SKM-1 treated with dmso at 0.1 percent for 144 hours (cell line): ENCODE data around the gene IQSEC1.
A peak's percentile ranks its signal among the peaks of the same experiment; 100 is the strongest.

ENCODE experiments used
- DNase-seq: peaks from one replicate; lab custom pipeline; 2025; ENCODE audit not compliant: unreplicated experiment; lab: John Stamatoyannopoulos, UW

The IQSEC1 gene

DNA sequence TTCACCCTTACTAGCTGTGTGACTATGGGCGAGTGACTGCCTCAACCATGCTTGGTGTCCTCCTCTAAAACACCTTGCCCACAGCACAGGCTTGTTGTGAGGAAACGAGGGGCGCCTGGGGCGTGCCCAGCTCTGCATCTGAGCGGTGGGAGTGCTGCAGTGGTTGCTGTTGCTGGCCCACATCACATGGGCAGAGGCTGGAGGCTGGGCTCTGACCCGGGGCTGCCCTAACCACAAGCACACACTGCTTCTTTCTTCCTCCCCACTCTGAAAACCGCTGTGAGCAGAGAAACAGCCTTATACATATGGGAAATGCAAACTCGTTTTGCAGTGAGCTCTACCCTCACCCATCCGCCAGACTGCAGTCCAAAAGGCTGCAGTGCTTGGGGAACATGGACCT lies 157.1 kb downstream of the IQSEC1 start:
- peak; percentile 20 for DNase-seq

DNA sequence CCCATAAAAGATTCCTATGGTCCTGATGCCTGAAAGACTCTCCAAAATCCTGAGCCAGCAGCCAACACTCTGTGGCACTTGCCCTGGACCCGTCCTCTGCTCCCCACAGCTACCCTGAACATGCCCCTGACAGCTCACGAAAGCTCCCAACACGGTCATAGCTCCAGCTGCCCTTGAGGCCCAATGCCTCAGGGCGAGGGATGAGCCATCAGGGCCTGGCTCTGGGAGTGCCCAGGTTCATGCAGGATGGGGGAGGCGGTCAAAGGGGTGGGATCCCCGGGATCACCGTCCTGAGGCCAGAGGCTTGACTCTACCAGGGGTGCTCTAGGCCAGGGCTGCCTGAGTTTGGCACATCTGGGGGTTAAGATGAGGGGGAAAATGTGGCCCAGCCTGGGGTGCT lies 159.1 kb downstream of the IQSEC1 start:
- no peak for DNase-seq

DNA sequence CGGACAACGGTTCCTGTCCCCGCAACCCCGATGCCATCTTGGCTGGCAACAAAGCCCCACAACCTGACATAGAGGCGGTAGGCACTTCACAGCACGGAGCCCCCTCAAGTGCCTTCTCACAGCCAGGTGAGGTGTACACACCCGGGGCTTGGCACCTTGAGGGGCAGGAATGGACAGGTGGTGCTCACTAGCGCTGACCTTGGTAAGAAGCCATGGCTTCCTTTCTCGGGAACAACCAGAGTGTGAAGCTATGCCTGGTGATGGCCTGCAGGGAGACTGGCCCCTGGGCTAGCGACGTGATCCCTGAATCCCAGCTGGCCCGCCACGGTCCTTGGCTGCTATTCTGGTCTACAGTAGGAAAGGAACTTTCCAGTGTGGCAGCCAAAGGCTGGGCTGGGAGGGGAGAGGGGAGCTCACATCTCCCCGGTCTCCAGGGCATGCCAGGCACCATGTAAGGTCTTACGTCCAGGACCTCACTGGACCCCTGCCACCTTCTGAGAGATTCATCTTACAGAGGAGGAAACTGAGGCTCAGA lies 161.3 kb downstream of the IQSEC1 start:
- no peak for DNase-seq

DNA sequence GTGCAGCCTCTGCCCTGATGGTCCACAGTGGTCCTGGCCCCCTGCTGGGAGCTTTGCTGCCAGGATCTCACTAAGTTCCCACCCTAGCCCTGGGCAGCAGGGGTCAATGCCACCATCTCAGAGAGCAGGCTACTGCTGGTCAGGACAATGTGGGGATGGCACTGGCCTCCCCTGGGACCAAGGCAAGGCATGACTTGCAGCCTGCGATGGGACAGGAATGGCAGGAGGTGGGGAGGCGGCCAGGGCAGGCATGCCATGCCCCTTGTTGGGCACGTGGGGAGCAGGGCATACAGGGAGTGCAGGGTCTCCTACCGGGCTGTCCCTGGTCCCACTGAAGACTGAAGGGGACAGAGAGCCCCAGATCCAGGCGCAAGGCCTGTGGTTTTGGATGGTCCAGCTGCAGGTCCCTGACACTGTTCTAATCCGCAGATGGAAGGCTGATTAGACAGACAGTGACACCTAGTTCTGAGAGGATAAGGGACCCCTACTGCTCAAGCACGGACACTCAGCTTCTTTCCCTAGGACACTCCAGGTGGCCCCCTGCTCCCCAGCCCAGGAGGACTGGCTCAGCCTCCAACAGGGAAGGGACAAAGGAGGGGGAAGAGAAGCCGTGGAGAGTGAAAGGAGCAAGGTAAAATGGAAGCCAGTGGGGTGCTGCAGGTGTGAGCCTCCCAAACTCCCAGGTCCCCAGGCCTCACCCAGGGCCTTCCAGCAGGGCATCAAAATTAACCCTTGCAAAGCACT lies 162.7 kb downstream of the IQSEC1 start:
- no peak for DNase-seq

DNA sequence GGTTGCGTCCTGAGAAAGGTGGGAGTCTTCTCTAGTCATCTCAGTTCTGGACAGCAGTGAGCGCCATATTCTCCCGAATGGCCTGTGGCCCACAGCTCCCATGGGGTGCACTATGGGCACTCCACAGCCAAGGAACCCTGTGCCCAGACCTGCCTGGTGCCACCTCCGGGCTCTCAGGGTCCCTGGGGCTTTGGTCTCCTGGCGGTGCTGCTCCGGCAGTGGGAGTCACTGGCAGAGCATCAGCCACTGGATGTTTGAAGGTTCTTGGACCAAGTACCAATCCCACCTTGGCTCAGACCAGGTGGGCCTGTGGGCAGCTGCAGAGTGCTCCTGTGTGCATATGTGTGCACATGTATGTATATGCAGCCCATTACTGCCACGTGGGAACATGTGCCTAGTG lies 163.5 kb downstream of the IQSEC1 start:
- no peak for DNase-seq

DNA sequence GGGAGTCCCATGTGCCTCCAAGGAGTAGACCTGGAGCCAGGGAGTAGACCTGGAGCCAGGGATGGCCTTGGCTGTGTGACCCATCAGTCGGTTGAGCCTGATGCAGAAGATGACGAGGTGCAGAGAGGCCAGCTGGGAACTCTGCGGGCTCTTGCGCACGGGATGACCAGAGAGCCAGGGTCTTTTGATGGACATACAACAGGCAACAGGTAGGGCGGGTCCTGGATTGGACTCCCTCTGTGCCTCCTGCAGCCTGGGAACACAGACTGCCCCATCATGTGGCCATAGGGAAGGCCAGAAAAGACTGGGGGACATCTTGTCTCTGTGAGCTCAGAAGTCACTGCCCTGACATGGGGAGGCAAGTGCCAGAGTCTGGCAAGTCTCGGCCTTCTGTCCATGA lies 164.4 kb downstream of the IQSEC1 start:
- DNase-seq: no peak

DNA sequence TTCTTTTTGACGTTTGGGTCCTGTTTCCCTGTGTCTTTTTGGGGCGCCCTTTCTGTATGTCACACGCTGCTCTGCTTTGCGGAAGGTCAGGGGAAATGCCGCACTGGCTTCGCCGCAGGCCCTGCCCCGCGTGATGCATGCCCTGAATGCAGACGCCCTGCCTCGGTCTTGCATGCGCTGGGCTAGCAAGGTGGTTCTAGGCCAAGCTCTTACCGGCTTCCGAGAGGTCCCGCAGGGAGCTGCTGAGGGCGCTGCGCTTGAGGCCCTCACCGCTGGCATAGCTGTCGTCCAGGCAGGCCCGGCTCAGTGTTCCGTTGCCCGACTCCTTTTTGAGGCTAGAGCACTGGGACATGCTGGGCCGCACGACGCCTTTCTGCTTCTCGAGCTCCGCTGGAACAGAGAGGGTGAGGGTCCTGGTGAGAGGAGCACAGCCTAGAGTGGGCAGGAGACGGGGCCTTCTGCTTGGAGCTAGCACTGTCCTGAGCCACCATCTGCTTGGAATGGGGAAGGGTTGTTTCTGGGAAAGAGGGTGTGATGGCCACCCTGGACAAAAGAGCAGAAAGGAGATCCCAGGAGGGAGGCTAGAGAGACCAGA lies 165.0 kb downstream of the IQSEC1 start:
- no peak for DNase-seq

DNA sequence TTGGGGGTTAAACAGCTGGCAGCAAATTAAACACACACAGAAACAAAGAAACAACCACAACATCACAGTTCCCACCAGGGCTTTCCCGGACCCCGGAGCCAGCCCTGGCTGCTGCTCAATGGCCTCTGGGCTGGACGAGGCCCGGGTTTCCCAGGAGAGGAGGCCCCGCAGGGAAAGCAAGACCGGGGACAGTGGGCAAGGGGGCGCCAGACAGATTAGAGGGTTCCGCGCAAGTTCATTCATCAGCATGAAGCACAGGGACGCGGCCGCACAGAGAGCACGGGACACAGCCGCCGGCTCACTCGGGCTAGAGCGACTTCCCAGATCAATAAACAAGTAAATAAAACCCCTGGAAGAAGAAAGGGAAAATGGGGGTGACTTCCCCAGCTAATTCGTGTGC lies 165.5 kb downstream of the IQSEC1 start:
- no peak for DNase-seq

DNA sequence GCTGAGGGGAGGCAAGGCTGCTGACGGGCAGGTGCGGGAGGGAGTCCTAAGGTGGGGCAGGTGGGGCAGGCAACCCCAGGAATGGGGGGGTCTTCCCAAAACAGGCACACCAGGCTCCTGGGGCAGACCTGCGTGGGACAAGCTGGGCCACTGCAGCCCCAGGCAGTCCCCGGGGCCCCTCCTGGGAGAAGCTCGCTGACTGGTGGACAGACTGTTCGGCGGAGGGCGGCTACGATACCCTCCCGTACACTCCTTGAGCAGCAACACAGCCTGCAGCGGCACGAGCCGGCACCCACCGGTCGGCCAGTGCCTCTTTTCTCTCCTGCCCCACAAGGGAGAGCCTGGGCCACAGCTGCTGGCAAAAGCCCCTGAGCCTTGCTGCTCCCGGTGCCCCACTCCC lies 165.9 kb downstream of the IQSEC1 start:
- no peak for DNase-seq

DNA sequence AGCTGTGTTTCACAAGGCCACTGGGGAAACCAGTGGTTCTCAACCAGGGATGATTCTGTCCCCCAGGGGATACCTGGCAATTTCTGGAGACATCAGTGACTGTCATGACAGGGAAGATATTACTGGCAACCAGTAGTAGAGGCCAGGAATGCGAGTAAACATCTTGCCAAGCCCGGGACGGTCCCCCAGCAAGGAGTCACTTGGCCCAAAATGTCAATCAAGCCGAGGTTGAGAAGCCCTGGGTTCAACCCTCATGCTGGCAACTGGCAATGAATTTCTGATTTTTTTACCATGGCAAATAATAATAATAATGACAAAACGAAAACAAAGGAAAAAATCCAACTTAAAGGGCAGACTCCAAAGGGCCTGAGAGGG lies 166.3 kb downstream of the IQSEC1 start:
- no peak for DNase-seq

DNA sequence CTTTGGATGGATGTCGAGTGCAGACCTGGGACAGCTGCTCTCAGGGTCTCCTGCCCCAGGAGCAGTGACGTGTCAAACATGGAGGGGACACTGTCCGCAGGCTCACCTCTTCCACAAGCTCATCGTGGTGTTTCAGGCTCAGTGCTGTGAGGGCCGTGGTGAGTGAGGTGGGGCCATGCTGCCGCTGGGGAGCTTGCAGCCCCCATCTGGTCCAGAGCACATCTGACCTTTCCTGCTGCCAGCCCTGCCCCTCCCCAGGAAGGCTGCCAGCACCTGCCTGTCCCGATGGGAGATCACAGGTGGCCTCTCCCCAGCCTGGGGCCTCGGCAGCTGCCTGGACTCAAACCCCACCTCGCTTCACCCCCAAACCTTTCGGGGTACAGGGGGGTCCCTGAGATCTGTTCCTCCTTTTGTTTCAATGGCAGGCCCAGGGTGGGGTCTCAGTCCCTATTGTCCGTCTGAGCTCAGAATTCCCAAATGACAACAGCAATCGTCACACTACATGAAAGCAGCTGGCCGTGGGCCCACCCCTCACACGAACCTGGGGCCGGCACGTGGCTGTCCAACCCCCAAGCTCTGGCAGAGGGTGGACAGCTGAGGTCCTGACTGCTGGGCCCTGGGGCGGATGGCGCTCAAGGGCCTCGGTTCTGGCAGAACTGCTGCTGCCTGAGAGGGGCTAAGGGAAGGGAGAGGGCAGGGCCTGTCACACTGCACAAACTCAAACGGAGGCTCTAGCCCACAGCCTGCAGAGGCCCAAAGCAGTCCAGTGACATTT lies 166.9 kb downstream of the IQSEC1 start:
- DNase-seq: no peak

DNA sequence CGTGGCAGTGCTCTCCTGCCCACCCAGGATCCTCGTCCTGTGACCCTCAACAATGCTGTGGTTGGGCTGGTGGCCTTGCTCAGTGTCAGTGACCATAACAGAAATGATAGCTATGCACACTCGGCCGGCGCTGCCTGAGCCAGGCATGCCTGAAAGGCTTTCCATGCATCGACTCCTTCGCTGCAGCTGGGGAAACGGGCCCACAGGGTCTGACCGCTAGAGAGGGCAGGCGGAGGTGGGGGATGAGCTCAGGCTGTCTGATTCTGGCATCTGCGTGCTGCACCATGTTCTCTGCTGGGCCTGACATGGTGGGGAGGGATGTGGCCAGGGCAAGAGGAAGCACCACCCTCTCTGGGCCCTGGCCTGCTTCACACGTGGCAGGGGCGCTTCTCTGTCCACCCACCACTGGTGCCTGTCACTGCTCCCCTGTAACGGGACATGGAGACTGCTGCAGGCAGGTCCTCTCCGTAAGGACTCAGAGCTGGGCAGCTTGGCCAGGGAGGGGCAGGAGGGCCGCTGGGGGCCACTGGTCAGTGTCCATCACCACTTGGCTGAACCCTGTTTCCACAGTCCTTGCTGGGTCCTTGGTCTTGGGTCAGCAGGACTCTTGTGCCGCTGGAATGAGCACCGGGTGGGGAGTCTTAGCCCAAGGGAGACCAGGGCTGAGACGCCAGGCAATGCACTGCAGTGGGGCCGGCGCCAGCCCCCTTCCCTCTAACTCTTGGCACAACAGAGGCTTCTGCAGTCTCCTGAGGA lies 167.7 kb downstream of the IQSEC1 start:
- no peak for DNase-seq

DNA sequence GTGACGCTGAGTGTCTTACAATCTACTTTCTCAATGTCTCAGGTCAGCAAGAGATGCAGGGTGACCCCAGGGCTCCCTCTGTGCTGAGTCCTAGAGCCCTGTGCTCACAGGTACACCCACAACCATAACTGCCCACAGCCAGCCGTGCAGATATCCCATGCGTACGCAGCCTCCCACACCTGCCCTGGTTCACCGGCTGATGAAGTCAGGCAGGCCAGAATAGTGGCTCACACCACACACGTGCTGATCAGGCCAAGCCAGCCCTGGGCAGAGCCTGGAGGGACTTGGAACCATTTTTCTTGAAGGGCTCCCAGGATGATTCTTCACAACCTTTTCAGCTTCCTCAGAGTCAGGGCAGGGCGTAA lies 168.3 kb downstream of the IQSEC1 start:
- no peak for DNase-seq

DNA sequence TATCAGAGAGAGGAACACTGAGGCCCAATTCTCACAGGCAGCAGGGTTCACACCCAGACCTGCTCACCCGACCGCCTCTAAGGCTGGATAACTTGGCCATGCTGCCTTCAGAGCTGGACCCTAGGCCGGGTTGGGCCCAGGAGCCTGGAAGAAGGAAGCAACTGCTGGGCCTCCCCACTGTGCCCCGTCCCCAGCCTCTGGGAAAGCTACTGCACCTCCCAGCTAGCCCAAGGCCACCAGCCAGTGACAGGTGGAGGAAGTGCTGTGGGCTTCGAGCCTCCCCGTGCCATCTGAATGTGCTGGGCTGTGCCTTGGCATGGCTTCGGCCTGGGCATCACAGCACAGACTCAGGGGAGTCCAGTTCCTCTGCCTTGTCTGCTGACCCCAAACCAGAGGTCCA lies 169.3 kb downstream of the IQSEC1 start:
- DNase-seq: no peak

DNA sequence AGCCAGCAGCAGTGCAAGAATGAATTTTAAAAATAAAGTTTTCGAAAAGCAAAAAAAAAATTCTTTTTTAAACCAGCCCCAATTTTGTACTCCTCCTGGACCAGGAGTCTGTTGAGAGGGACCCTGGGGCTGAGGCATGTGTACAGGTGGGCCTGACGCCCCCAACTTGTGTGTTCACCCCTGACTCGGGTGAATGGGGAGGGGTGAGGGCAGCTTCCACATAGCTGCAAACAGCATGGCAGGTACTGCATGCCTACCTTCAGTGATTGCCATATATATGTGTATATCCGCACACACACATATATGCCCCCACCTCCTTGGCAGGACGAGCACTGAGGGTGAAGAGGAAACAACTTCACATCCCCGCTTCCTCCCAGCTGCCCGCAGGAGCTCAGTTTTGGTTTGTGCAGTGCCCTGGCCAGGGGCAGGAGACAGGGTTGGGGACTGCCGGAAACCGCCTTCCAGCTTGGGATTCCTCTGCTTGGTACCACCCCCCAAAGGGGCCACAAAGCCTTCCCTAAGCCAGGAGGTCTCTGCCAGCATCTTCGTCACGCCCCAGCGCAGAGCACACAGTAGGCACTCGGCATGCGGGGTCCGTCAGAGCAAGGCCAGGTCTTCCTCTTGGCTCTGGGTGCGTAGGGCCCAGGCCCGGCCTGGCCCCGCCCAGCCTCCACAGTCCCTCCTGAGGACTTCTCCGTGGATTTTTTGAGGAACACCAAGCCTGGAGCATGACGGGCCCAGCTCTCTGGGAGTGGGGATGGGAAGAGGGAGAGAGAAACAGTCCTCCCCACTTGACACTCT lies 170.0 kb downstream of the IQSEC1 start:
- no peak for DNase-seq

DNA sequence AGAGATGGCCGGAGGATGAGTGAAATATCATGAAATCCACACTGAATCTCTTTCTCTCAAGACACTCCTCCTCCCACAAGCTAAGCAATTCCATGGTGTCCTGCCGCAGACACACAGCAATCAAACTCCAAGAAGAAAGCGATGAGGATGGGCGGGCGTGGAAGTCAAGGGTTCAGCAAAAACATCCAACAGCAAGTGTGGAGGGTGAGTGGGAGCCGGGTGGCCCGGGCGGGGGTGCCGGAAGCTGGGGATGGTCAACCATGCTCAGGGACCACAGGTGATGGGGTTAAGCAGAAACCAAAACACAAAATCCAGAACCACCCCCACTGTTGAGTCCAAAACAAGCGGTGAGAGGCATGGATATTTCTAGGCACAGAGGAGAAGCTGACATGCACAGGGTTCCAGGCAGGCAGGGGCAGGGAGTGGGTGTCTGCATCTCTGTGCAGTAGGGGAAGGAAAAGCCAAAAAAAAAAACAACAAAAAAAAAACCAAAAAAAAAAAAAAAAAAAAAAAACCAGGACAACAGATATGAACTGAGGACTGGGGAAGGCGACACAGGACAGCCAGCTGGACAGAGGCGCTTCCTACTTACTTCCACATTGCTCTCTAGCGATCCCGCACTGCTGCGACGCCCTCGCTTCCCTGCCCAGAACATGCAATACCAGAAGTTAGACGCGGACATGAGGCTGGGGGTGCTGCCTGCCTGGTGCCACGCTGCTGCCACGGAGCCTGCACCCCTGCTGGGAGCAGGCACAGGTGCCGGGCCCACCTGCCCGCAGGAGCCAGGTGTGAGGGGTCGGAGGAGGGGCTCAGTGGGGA lies 170.8 kb downstream of the IQSEC1 start:
- no peak for DNase-seq

DNA sequence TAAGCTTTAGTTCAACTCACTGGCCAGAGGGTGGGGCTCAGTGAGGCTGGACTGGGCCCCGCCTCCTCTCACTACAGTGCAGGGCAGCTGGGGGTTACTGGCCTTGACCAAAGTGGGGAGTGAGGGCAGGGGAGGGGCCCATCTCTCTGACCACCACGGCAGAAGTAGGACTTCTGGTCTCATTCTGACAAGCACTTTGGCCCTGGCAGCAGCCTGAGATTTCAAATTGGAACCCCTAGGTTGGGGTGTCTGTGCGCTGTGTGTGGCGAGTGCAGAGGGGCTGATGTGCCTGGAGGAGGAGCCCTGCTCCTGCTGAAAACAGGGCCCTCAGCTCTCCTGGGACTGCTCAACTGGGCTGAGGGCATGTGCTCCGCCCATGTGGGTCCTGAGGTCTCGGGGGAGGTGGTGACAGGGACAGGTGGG lies 171.6 kb downstream of the IQSEC1 start:
- DNase-seq: no peak

DNA sequence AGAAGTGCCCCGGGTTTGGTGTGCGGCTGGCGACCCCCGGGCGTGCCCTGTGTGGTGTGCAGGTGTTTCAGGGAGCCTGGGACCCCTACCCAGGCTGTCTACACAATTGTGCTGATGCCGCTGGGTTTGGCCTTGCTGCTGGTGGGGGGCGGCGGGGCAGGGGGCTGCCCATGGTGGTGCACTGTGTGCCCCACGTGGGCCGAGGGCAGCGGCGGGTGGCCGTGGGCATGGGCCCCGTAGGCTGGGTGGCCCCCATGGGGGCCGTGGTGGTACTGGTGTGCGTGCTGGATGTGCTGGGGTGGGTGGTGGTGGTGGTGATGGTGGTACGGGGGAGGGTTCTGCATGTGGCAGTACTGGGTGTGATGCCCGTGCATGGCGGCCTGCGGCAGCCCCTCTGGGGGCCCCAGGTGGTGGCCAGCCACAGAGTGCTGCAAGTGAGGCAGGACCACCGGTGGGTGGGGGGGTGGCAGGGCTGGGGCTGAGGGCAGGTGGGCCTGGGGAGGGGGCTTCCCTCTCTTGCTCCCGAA lies 172.3 kb downstream of the IQSEC1 start:
- DNase-seq: no peak

DNA sequence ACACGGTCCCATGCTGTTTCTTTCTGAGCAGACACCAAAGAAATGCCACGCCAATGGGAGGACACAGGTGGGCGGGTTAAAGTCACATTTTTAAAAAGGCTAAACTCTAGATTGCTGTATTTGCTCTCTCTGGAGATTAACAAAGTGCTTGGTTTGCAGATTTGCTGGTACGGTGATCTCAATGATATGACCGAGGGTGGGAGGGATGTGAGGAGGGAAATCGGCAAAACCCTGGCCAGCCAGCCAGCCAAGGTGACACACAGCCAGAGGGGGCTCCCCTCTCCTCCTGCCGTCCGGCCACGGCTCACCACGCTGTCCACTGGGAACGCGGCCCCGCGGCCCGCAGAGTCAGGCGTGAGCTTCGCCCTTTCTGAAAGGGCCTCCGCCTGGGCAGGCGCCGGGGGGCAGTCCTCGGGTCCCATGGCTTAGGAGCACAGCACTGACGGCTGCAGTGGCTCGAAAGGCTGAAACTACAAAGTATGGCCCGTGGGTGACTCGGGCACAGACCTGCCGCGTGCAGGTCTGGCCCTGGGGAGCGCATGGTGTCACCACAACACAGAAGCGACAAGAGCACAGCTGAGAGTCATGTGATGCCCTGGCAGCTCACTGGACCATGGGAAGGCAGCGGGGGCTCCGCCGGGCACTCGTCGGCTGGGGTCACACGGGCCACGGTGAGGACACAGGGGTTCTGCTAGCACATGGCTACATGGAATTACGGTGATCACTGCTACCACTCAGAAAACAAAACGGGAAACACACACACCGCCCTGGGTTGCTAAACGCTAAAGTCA lies 174.1 kb downstream of the IQSEC1 start:
- no peak for DNase-seq
